ENCODE measurements around the gene MOCOS. TPM values are rescaled to one million over a fixed set of nuclear protein-coding genes. Genes with fewer than 3 reads are reported as not detected.
"Not testable (repeated sequence)": the region's sequence is repeated elsewhere in the genome, so short reads cannot be mapped to it uniquely, and the experiment has no call there.

Gene MOCOS, protein sequence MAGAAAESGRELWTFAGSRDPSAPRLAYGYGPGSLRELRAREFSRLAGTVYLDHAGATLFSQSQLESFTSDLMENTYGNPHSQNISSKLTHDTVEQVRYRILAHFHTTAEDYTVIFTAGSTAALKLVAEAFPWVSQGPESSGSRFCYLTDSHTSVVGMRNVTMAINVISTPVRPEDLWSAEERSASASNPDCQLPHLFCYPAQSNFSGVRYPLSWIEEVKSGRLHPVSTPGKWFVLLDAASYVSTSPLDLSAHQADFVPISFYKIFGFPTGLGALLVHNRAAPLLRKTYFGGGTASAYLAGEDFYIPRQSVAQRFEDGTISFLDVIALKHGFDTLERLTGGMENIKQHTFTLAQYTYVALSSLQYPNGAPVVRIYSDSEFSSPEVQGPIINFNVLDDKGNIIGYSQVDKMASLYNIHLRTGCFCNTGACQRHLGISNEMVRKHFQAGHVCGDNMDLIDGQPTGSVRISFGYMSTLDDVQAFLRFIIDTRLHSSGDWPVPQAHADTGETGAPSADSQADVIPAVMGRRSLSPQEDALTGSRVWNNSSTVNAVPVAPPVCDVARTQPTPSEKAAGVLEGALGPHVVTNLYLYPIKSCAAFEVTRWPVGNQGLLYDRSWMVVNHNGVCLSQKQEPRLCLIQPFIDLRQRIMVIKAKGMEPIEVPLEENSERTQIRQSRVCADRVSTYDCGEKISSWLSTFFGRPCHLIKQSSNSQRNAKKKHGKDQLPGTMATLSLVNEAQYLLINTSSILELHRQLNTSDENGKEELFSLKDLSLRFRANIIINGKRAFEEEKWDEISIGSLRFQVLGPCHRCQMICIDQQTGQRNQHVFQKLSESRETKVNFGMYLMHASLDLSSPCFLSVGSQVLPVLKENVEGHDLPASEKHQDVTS
- polyA plus RNA-seq (ENCODE audit: insufficient read depth in 1 of 5, insufficient read length in 5 of 5, low replicate concordance in 1 of 5): 1 to 10 TPM in 3 of 5 donors, under 1 TPM in 2; 0.64 to 1.2 (median 1.1) TPM
- long read RNA-seq, donor 1: 0 reads
- long read RNA-seq, donor 2: 0 reads
- long read RNA-seq, donor 3: 0 reads
- long read RNA-seq, donor 4: 0 reads
- long read RNA-seq, donor 5: 0 reads
- long read RNA-seq, donor 6: 0 reads
- long read RNA-seq, donor 7: 0 reads
- long read RNA-seq, donor 8: 0 reads

DNA sequence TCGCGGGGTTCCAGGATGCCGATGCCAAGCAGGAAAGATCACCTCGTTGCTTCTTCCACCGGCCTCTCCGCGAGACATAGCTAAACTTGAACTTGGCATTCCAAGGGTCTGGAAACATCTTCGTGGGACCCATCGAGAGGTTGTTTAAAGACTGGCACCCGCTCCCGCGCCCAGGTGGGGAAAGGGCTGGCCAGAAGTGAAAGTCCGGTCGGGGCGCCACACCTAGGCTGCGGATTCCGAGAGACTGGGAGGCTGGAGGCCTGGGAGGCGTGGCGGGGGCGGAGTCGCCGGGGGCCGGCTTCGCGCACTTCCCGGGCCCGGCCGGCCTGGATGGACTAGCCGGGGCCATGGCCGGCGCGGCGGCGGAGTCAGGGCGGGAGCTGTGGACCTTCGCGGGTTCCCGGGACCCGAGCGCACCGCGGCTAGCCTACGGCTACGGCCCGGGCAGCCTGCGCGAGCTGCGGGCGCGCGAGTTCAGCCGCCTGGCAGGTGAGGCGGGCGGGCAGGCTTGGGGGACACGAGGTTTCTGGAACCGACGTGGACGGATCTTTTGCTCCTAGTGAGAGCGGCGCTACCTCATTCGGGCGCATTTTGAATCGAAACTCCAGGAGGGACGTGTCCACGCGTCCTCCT lies at the start of gene MOCOS:
Gene MOCOS, plus strand, starts transcription at position 305 of the 633 bp plus-strand sequence. Its CDS starts 43 bp downstream, at position 348.
- DNase-seq: peak in 1 of 2 donors; percentile 36

DNA sequence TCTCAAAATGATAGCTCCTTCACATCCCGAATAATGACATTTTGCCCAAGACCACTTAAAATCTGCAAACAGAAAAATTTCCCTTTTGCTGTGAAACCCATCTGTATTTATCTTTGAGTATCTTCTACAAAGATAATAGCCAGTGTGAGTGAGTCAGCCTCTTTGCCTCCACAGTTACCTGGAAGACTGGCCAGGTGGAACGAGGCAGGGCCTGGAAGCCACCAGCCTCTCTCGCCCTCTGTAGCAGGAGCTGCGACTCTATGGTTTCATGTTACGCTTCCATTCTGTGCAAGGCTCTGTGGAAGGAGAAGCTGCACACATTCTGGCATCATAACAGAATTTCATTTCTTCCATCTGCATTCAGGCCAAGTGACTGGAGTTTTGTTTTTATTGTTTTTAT lies 48.1 kb upstream of the MOCOS start:
- DNase-seq: no peak

DNA sequence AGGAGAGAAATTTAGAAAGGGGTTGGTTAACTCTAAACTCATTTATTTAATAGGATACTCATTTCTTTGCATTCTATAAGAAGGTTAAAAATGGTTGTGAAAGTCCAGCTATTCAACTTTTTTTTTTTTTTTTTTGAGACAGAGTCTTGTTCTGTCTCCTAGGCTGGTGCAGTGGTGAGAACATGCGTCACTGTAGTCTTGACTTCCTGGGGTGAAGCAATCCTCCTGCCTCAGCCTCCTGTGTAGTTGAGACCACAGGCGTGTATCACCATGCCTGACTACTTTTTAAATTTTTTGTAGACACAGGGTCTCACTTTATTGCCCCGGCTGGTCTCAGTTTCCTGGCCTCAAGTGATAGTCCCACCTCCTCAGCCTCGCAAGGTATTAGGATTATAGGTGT lies 45.7 kb upstream of the MOCOS start:
- DNase-seq: no peak

DNA sequence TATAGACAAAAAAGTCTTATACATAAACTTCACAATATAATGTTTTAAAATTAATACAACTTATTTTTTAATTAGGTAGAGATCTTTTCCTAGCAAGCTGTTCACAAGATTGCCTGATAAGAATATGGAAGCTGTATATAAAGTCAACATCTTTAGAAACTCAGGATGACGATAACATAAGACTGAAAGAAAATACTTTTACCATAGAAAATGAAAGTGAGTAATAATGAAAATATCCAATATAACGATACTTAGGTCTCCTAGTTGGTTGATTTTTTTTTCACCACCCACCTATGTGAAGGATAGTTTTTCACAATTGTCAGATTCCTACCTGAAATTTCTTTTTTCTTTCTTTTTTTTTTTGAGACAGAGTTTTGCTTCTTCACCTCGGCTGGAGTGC lies 44.5 kb upstream of the MOCOS start:
- DNase-seq: no peak

DNA sequence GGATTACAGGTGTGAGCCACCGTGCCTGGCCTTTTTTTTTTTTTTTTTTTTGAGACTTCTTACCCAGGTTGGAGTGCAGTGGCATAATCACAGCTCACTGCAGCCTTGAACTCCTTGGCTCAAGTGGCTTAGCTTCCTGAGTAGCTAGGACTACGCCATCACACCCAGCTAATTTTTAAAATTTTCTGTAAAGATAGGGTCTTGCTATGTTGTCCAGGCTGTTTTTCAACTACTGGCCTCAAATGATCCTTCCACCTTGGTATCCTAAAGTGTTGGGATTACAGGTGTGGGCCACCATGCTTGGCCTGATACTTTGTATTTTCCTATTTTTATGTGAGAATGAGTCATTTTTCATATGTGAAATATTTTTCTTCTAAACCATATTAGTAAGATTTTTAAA lies 43.9 kb upstream of the MOCOS start:
- DNase-seq: no peak

DNA sequence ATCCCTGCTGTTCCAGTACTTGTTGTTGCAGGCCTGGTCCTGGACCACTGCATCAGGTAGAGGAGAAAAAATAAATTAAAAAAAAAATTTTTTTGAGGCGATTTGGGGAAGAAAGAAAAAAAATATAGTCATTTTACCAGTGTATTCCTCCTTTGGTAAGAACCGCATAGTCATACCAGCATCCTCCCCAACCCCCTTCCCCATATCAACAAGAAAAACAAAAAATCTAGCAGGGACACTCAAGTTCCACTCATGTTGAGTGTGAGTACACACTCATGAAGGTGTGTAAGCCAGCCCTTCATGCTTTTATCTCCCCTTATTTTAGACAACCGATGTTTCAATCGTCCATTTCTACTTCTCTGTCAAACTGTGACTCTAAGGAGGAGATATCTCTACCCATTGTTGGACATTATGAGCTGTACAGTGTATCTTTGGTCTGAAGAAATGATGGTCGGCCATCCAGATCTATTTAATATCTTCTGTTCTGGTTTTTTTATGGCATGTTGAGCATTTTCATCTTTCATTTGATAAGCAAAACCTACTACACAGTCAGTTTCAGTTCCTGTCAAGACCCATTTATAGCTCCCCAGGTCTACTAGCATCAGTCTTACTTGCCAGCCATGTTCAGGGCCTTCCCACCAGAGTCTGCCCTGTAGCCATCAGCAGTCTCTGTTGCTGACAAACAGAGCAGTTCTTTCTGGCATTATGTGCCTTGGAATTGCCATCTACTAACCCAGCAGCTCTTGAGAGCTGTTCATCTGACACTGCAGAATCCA lies 37.6 kb upstream of the MOCOS start:
- DNase-seq: no peak

DNA sequence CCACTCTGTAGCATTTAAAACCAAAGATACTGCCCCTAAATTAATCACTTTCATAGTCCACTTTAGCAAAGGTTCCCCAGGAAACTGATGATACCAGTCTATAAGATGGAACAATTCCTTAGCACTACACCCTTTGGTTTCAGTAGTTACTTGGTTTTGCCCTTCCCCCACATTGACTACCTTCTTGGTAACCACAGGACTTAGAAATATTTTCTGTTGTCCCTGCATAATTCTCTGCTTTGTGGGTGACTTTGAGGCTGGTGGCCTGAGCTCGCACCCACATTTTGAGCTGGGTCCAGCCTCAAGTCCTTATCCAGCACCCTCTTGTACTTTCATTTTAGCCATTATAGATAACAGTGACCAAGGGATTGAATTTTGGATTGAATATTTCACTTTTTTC lies 34.5 kb upstream of the MOCOS start:
- no peak for DNase-seq

DNA sequence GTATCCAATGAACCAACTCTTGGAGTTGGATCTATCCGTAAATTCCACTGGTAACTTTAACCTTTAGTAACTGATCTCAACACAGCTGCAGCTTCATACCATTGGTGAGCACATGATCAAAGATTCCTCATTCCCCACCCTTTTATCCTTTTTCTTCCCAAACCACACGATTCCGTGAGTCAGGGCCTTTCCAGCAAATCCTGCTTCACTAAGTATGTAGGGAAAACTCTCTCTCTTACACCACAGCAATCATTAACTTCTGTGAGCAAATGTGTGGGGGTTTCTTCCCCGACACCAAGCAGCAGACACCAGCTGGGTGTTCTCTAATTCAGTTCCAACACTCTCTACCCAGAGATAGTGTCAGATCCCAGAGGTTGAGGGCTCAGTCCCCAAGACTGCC lies 34.1 kb upstream of the MOCOS start:
- no peak for DNase-seq

DNA sequence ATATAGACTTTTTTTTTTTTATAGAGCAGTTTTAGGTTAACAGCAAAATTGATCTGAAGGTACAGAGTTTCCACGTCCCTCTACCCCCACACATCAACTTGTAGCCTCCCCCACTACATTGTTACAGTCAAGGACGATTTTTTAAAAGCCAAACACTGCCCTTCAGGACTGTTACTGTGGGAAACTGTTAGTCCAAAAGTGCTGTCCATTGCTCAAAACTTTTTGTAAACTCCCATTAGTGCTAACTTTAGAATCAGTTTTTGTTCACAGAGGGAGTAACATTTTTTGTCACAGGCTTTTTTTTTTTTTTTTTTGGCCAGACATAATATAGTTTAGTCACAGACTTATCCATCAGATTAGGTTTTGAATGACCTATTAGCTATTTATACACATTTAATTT lies 33.5 kb upstream of the MOCOS start:
- DNase-seq: no peak

DNA sequence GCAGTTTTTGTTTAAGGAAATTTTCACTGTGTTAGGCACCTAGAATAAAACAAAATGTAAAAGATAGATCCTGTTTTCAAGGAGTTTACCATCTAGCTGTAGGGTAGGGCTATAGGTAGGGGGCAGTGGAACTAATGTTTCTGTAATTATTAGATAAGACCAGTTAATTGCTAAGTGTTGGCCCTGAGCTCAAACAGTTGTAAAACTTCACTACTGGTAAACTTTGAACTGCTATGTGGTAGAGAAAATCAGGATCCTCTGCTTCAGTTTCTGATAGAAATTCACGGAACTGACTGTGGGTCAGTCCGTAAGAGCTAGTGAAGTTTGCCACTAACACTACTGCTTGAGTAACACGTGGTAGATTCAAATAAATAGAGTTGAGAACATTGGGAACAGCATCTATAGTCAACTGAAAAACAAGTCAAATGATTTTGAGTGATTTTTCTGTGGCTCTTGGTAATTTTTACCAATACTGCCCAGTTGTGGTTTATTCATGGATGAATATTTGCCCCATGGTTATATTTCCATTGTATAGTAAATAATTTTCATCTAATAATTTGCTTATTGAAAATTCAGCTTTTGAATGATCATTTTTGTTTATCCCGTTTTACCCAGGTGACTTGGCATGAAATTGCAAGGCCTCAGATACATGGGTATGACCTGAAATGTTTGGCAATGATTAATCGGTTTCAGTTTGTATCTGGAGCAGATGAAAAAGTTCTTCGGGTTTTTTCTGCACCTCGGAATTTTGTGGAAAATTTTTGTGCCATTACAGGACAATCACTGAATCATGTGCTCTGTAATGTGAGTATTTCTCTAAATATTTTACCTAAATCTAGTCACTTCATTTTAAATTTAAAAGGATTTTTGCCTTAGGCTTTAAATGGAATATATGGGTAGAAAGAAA lies 31.2 kb upstream of the MOCOS start:
- no peak for DNase-seq

DNA sequence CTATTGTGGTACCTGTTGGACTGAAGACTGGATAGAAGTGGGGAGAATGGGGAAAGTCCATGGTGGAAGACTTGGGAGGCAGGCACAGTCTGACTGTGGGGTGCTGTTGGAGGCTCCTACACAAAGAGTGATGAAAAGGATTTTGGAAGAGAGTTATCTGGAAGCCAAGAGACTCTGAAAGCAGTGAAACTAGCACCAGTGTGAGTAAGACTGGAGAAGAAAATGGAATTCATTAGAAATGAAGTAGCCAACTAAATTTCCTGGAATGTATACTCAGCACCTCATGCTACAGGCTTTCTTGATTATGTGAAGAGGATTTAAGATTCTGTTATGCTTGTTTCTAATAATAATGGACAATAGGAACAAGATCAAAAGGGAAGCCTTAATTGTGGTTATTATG lies 29.9 kb upstream of the MOCOS start:
- no peak for DNase-seq

DNA sequence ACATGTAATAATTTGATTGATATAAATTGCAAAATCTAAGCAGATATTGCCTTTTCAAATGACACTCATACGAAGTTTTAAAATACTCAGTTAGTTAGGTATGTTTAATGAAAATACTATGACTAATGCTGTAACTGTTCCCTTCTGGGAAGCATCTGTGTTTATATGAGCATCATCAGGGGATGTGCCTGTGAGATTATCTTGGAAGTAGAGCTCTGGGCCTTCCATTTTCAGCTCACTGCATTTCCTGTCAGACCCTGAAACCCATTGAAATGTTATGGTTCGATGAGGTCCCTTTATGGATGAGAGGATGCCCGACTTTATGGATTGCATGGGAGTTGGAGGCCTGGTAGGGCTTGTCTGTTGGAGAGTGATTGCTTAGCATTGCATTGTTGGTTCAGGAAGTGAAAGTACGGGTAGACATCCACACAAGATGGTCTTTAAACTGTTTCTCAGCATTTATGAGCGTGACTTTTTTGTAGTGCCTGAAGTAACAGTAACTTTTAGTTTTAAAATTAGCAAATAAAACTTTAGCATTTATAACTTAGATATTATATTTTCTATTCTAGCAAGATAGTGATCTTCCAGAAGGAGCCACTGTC lies 28.9 kb upstream of the MOCOS start:
- DNase-seq: no peak

DNA sequence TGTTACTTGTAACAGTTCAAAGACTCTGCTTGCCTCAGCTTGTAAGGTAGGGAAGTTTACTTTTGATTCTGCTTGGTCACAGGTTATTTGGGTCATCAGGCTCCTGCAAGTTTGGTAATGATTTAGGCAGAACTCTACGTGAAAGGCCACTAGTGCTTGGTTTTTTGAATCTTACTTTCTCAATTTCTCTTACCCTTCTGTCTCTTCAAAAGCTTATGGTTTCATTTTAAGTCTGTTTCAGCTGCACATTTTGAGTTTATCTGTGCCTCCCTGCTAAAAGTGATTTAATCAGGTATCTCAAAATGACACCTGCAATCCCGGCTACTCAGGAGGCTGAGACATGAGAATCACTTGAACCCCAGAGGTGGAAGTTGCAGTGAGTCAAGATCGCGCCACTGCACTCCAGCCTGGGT lies 26.3 kb upstream of the MOCOS start:
- DNase-seq: no peak

DNA sequence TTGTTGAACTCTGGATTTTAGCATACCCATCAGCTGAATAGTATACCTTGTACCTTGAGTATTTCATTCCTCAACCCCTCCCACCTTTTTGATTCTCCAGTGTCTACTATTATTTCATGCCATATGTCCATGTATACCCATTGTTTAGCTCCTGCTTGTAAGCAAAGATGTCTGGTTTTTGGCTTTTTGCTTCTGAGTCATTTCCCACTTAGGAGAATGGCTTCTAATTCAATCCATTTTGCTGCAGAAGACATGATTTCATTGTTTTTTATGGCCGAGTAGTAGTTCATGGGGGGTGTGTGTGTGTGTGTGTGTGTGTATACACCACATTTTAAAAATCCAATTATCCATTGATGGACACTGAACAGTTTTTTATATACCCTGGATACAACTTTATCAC lies 24.3 kb upstream of the MOCOS start:
- no peak for DNase-seq

DNA sequence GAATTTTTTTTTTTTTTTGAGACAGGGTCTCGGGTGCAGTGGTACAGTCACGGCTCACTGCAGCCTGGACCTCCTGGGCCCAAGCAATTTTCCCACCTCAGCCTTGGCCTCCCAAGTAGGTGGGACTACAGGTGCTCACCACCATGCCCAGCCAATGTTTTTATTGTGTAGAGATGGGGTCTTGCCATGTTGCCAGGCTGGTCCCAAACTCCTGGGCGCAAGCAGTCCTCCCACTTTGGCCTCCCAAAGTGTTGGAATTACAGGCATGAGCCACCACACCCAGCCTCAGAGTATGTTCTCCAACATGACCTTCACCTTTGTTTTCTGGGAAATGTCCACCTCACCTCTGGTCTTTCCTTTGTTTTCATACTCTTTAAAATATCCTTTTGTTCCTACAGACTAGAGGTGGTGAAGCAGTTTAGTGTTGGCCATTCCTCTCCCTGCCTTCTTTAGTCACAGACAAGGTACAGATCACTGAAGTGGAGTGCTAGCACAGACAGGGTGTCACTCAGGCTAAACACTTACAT lies 19.5 kb upstream of the MOCOS start:
- DNase-seq: no peak

DNA sequence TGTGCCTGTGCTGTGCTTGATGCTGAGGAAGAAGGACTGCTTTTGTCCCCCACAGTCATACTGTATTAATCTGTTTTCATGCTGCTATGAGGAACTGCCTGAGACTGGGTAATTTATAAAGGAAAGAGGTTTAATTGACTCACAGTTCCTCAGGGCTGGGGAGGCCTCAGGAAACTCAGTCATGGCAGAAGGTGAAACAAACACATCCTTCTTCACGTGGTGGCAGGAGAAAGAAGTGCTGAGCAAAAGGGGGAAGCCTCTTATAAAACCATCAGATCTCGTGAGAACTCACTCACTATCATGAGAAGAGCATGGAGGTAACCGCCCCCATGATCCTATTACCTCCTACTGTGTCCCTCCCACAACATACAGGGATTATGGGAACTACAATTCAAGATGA lies 19.0 kb upstream of the MOCOS start:
- DNase-seq: not testable (repeated sequence)

DNA sequence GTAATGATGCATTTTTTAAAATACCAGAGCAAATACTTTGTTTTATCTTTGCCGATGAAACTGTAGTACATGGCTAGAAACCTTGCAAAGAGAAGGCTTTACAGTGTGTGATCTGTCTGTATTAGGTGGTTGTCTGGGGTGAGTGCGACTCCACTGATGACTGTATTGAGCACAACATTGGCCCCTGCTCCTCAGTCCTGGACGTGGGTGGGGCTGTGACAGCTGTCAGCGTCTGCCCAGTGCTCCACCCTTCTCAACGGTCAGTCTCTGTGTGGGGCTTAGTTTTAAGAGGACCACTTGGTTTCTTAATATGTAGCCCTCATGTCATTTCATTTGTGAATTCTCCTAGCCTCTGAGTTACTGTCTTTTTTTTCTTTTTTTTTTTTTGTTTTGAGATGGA lies 17.4 kb upstream of the MOCOS start:
- no peak for DNase-seq

DNA sequence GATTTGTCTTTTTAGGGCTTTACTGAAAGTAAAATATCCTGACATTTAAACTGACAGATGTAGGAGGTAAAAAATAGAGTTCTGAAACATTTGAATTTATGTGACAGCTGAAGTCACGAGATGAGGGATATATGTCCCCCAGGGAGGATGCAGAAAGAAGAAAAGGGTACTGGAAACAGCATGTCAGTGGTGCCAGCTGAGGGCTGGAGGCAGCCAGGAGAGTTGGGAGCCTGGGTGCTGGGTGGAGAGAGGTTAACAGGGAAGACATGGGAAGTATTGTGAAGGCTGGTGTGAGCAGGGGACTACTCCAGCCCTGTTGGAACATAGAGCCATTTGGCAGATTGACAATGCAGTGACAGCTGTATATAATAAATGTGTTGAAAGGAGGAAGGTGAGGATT lies 11.8 kb upstream of the MOCOS start:
- no peak for DNase-seq

DNA sequence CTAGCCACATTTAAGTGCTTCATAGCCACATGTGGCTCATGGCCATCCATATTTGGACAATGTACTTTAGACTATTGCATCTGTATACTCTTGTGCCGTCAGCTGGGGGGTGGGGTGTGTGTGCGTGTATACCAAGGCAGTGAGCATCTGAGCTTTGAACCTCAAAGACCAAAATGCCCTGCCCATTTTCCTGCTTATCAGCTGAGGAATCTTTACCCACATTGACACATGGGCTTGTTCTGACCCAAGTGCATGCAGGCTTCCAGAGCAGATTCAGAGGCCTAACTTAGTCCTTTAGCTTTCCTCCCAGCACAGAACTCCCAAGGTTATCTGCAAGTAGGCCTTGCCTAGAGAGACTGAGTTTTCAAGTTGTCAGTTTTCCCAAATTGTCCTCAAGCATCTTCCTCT lies 11.1 kb upstream of the MOCOS start:
- no peak for DNase-seq

Measured in right lung (tissue), 10 donors.